ENCODE data around the gene ATP5F1B. TPM values are rescaled to one million over a fixed set of nuclear protein-coding genes. Genes with fewer than 3 reads are reported as not detected.
A peak's percentile ranks its signal among the peaks of the same experiment; 100 is the strongest.

Gene ATP5F1B
- total RNA-seq, 4 donors from 2014 or later: 360 to 457 (median 395) TPM

DNA sequence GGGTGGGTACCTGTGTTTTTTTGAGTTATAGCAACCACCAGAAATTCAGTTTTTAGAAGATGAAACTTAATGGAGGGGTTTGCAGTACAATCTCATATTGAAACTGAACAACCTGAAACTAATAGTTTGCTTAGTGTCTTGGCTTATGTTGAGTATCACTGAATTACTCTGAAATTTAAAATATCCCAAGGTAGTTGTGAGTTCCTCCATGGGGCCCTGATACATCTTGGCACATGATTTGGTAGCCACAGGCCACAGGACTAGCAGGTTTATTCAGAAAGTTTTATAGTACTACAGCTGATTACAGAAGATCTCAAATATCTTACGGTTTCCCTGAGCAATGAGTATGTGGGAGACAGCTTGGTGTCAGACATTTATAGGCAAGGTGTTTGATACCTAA lies 31.9 kb upstream of the ATP5F1B start:
- no peak for DNase-seq (ENCODE audit: low spot score in 2 of 2)
- 42 to 63% methylated on average over 1 of the region's 1 CpG for WGBS, 2 donors
- no peak overlapping the region for H3K4me3 ChIP-seq (ENCODE audit: low read depth, poor library complexity, severe bottlenecking)
- no peak for TF ChIP-seq POLR2A (IDR thresholded peaks at IDR 0.05)
- TF ChIP-seq, protein P1, sequence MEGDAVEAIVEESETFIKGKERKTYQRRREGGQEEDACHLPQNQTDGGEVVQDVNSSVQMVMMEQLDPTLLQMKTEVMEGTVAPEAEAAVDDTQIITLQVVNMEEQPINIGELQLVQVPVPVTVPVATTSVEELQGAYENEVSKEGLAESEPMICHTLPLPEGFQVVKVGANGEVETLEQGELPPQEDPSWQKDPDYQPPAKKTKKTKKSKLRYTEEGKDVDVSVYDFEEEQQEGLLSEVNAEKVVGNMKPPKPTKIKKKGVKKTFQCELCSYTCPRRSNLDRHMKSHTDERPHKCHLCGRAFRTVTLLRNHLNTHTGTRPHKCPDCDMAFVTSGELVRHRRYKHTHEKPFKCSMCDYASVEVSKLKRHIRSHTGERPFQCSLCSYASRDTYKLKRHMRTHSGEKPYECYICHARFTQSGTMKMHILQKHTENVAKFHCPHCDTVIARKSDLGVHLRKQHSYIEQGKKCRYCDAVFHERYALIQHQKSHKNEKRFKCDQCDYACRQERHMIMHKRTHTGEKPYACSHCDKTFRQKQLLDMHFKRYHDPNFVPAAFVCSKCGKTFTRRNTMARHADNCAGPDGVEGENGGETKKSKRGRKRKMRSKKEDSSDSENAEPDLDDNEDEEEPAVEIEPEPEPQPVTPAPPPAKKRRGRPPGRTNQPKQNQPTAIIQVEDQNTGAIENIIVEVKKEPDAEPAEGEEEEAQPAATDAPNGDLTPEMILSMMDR (IDR thresholded peaks at IDR 0.05): no peak
- intact Hi-C loops (cut with DNase I; ENCODE audit: low total_unique reads): no loop called here

DNA sequence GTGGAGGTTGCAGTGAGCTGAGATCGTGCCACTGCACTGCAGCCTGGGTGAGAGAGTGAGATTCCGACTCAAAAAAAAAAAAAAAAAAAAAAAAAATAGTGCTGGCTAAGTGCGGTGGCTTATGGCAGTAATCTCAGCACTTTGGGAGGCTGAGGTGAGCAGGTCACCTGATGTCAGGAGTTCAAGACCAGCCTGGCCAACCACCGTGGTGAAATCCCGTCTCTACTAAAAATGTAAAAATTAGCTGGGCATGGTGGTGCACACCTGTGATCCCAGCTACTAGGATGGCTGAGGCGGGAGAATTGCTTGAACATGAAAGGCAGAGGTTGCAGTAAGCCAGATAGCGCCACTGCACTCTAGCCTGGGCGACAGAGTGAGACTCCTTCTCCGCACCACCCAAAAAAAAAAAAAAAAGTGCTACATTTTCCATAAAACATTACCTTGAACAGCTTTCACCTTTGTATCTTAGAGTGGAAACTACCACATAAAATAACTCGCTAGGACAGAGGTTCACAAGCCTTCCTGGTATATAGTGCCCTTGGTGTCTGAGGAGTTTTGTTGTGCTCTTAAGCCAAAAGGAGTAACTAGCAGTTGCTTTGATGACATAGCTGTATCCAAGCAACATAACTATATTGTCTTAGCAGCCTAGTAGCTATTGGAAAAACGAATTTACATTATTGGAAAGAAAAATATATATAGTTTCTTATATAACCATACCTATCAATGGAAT lies 31.2 kb upstream of the ATP5F1B start:
- TF ChIP-seq, protein P1 (IDR thresholded peaks at IDR 0.05): no peak
- TF ChIP-seq POLR2A (IDR thresholded peaks at IDR 0.05): no peak
- 81% methylated on average over 11 of the region's 11 CpGs for WGBS, 2 donors
- peak in 1 of 2 donors; percentile 60 for DNase-seq (ENCODE audit: low spot score in 2 of 2)
- no peak overlapping the region for H3K4me3 ChIP-seq (ENCODE audit: low read depth, poor library complexity, severe bottlenecking)
- intact Hi-C loops (cut with DNase I; ENCODE audit: low total_unique reads): no loop called here

DNA sequence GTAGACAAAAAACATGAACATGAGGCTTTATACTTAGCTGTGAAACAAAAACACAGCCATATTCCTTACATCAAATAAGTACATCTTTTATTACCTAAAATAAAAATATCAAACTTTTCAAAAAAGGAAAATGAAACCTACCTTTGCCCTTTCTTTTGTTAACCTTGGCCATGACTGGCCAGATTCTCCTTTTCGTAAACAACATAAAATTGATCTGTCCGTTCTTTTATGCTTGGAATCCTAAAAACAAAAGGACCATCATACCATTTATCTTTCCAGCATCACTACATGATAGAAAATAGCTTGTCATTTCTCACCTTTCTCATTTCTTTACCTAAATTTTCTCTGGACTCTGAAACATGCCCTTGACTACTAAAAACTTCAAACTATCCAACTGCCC lies 25.8 kb upstream of the ATP5F1B start:
- H3K4me3 ChIP-seq (ENCODE audit: low read depth, poor library complexity, severe bottlenecking): no peak overlapping the region
- no peak for DNase-seq (ENCODE audit: low spot score in 2 of 2)
- intact Hi-C loops (cut with DNase I; ENCODE audit: low total_unique reads): no loop called here
- TF ChIP-seq, protein P1 (IDR thresholded peaks at IDR 0.05): no peak
- TF ChIP-seq POLR2A (IDR thresholded peaks at IDR 0.05): no peak
- WGBS, 2 donors: 95 to 98% methylated on average over 2 of the region's 2 CpGs

DNA sequence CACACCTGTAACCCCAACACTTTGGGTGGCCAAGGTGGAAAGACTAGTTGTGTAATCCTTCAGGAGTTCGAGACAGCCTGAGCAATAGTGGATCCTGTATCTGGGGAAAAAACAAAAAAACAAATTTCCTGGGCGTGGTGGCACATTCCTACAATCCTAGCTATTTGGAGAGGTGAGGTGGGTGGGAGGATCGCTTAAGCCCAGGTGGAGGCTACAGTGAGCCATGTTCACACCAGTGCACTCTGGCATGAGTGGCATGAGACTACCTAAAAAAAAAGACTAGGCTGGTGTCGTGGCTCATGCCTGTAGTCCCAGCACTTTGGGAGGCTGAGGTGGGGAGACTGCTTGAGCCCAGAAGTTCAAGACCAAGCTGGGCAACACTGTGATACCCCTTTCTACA lies 25.1 kb upstream of the ATP5F1B start:
- WGBS, 2 donors: 67 to 80% methylated on average over 4 of the region's 4 CpGs
- TF ChIP-seq, protein P1 (IDR thresholded peaks at IDR 0.05): no peak
- TF ChIP-seq POLR2A (IDR thresholded peaks at IDR 0.05): no peak
- DNase-seq (ENCODE audit: low spot score in 2 of 2): peak in 1 of 2 donors; percentile 13
- no peak overlapping the region for H3K4me3 ChIP-seq (ENCODE audit: low read depth, poor library complexity, severe bottlenecking)
- intact Hi-C loops (cut with DNase I; ENCODE audit: low total_unique reads): no loop called here

DNA sequence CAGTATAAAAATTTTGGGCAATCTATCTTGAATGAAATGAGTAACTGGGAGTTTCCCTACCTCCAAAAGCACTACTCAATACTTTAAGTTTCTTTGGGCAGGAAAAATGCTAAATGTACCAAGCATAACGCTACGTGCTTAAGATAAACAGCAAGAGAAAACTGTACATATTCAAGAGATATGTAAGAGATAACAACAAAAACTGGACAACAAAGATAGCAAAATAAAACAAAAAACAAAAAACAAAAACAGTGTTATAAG lies 22.3 kb upstream of the ATP5F1B start:
- DNase-seq (ENCODE audit: low spot score in 2 of 2): no peak
- TF ChIP-seq, protein P1 (IDR thresholded peaks at IDR 0.05): no peak
- no peak for TF ChIP-seq POLR2A (IDR thresholded peaks at IDR 0.05)
- no peak overlapping the region for H3K4me3 ChIP-seq (ENCODE audit: low read depth, poor library complexity, severe bottlenecking)
- 92% methylated on average over 2 of the region's 2 CpGs for WGBS, 2 donors
- intact Hi-C loops (cut with DNase I; ENCODE audit: low total_unique reads): no loop called here

All from lower leg skin (tissue), 4 donors.